ENCODE measurements around the gene MKNK1. TPM values are rescaled to one million over a fixed set of nuclear protein-coding genes. Genes with fewer than 3 reads are reported as not detected.

Gene MKNK1
- total and polyA plus RNA-seq, 2 of the 4 experiments (the other 2 are of a cell fraction): 14.3 to 35.2 TPM

DNA sequence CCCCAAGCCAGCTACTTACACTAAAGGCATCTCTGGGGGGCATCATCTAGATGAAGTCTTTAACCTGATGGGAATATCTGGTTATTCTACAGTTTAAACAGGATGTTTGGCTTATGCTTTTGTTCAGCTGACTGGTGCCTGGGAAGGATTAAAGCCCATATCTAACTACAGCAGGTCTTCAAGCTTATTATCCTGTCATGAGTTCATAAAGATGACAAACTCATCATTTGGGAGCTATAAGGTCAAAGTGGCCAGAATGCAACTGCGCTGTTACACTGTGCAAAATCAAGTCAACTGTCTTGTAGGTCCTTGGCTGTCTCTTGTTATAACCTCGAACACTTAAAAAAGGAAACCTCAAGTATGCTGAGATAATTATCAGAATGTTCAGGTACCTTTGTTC is 31.1 kb upstream of the MKNK1 start:
- POLR2A ChIA-PET (ENCODE audit: unreplicated experiment): no interaction called here
- ATAC-seq (ENCODE audit: low read depth) (no peak), DNase-seq (no peak)
- no peak overlapping the region for H2BK20ac ChIP-seq (ENCODE audit: low read depth, low read length)
- H3K4me2 ChIP-seq (ENCODE audit: low read depth, low read length): no peak overlapping the region
- dilution Hi-C loops (cut with HindIII; ENCODE audit: low sequenced_read_pairs, unreplicated experiment): no loop called here
- H3K56ac ChIP-seq (ENCODE audit: extremely low read depth, insufficient read depth, low read length): no peak overlapping the region
- H2AK9ac ChIP-seq (replicated peaks; ENCODE audit: low read depth, low read length, poor library complexity): no peak overlapping the region
- no peaks in the 10 kb centered on the region for H4K20me1 ChIP-seq (ENCODE audit: insufficient read depth, low read length)
- H3K36me3 ChIP-seq (ENCODE audit: control insufficient read depth, insufficient read depth, low read length): peaks cover 21% of the 10 kb centered on the region
- H3K79me1 ChIP-seq (ENCODE audit: low read depth in 1 of 2, low read length in 2 of 2): no peaks in the 10 kb centered on the region
- intact Hi-C loops (cut with micrococcal nuclease): no loop called here
- H2BK120ac ChIP-seq (ENCODE audit: low read depth, low read length): no peak overlapping the region
- H2BK15ac ChIP-seq (ENCODE audit: low read depth, low read length): no peak overlapping the region
- no peaks in the 10 kb centered on the region for H3K4me1 ChIP-seq (ENCODE audit: control insufficient read depth, insufficient read depth, low read length)
- H4K8ac ChIP-seq (ENCODE audit: low read depth in 2 of 2, low read length in 2 of 2): no peak overlapping the region
- no peak overlapping the region for H3K4ac ChIP-seq (ENCODE audit: low read depth, low read length)
- no peak overlapping the region for H4K5ac ChIP-seq (ENCODE audit: low read depth, low read length)
- no peaks in the 10 kb centered on the region for H3K27me3 ChIP-seq (ENCODE audit: control insufficient read depth, insufficient read depth, low read length)
- no peaks in the 10 kb centered on the region for H3K9me3 ChIP-seq (ENCODE audit: control insufficient read depth, insufficient read depth, low read length)
- H3K4me3 ChIP-seq (ENCODE audit: insufficient read depth, low read depth, low read length): no peak overlapping the region
- H3K18ac ChIP-seq (ENCODE audit: low read depth, low read length): no peak overlapping the region
- CTCF ChIA-PET: no interaction called here
- H2BK5ac ChIP-seq (ENCODE audit: low read depth, low read length, poor library complexity, severe bottlenecking): no peak overlapping the region
- H3K14ac ChIP-seq (replicated peaks; ENCODE audit: low read depth, low read length): no peak overlapping the region
- H3K23ac ChIP-seq (ENCODE audit: low read depth, low read length): no peak overlapping the region
- in situ Hi-C loops (cut with MboI; ENCODE audit: low sequenced_read_pairs): no loop called here
- no peaks in the 10 kb centered on the region; the same call in 1 of the 2 replicates for H3K9me1 ChIP-seq (ENCODE audit: insufficient read depth, low read length)
- H3K27ac ChIP-seq (ENCODE audit: insufficient read depth, low read length): no peak overlapping the region
- no peak overlapping the region for H2AK5ac ChIP-seq (ENCODE audit: low read depth, low read length)
- TSS peak; percentile 77 for BruUV-seq (replicated peaks)
- no peak for TF ChIP-seq POLR2A (IDR thresholded peaks at IDR 0.05; ENCODE audit: low read depth, low read length)
- TF ChIP-seq, protein P1, sequence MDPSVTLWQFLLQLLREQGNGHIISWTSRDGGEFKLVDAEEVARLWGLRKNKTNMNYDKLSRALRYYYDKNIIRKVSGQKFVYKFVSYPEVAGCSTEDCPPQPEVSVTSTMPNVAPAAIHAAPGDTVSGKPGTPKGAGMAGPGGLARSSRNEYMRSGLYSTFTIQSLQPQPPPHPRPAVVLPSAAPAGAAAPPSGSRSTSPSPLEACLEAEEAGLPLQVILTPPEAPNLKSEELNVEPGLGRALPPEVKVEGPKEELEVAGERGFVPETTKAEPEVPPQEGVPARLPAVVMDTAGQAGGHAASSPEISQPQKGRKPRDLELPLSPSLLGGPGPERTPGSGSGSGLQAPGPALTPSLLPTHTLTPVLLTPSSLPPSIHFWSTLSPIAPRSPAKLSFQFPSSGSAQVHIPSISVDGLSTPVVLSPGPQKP (IDR thresholded peaks at IDR 0.05; ENCODE audit: borderline replicate concordance, low read depth, low read length): no peak
- no peak for TF ChIP-seq MAZ (IDR thresholded peaks at IDR 0.05; ENCODE audit: borderline replicate concordance, low read depth, low read length)
- TF ChIP-seq, protein P2, sequence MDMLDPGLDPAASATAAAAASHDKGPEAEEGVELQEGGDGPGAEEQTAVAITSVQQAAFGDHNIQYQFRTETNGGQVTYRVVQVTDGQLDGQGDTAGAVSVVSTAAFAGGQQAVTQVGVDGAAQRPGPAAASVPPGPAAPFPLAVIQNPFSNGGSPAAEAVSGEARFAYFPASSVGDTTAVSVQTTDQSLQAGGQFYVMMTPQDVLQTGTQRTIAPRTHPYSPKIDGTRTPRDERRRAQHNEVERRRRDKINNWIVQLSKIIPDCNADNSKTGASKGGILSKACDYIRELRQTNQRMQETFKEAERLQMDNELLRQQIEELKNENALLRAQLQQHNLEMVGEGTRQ (IDR thresholded peaks at IDR 0.05; ENCODE audit: low read depth, low read length): no peak
- TF ChIP-seq, protein P3, sequence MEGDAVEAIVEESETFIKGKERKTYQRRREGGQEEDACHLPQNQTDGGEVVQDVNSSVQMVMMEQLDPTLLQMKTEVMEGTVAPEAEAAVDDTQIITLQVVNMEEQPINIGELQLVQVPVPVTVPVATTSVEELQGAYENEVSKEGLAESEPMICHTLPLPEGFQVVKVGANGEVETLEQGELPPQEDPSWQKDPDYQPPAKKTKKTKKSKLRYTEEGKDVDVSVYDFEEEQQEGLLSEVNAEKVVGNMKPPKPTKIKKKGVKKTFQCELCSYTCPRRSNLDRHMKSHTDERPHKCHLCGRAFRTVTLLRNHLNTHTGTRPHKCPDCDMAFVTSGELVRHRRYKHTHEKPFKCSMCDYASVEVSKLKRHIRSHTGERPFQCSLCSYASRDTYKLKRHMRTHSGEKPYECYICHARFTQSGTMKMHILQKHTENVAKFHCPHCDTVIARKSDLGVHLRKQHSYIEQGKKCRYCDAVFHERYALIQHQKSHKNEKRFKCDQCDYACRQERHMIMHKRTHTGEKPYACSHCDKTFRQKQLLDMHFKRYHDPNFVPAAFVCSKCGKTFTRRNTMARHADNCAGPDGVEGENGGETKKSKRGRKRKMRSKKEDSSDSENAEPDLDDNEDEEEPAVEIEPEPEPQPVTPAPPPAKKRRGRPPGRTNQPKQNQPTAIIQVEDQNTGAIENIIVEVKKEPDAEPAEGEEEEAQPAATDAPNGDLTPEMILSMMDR (conservative IDR thresholded peaks at IDR 0.05; ENCODE audit: low read depth, low read length): no peak
- no peak for TF ChIP-seq RAD21 (IDR thresholded peaks at IDR 0.05; ENCODE audit: low read length)
- no peak for TF ChIP-seq RCOR1 (IDR thresholded peaks at IDR 0.05; ENCODE audit: insufficient replicate concordance, low read length)
- no peak for TF ChIP-seq BHLHE40 (IDR thresholded peaks at IDR 0.05; ENCODE audit: low read depth, low read length)
- TF ChIP-seq SMC3 (IDR thresholded peaks at IDR 0.05; ENCODE audit: low read depth, low read length): no peak
- TF ChIP-seq CHD1 (IDR thresholded peaks at IDR 0.05; ENCODE audit: low read depth, low read length): no peak
- no peak for TF ChIP-seq NFE2L2 (IDR thresholded peaks at IDR 0.05; ENCODE audit: low read depth, low read length)
- no peak for TF ChIP-seq MXI1 (IDR thresholded peaks at IDR 0.05; ENCODE audit: borderline replicate concordance, low read depth, low read length)
- TF ChIP-seq FOS (IDR thresholded peaks at IDR 0.05; ENCODE audit: low read depth, low read length): no peak
- H2AFZ ChIP-seq (replicated peaks; ENCODE audit: low read length, poor library complexity): no peak overlapping the region
- no peak overlapping the region for H4K91ac ChIP-seq (ENCODE audit: insufficient read depth, low read depth, low read length)
- H3K9ac ChIP-seq (ENCODE audit: low read depth, low read length): no peak overlapping the region
- WGBS, 2 experiments (ENCODE audit: extremely low coverage in 2 of 2, insufficient read length in 1 of 2): 100% methylated on average over 1 of the region's 2 CpGs; no CpG with 5 or more reads in 1 of the 2 experiments

Measured in IMR-90 (cell line).